Putamen (tissue), 1 donor: ENCODE results near the gene NADK.
A peak's percentile ranks its signal among the peaks of the same experiment; 100 is the strongest.

Source experiments
- DNase-seq: peaks from one replicate; pipeline ENCODE4 v3.0.0-alpha.2; 2016; ENCODE audit warnings: low spot score

The NADK gene

GRCh38 chr1:1786836-1787605 lies 8.8 kb upstream of the NADK start:
- DNase-seq: no peak

GRCh38 chr1:1785666-1786065 lies 7.4 kb upstream of the NADK start:
- no peak for DNase-seq

- DNase-seq: no peak
These were observed 6.7 kb upstream of the NADK start for GRCh38 chr1:1784933-1785332.

GRCh38 chr1:1783320-1783719 lies 5.0 kb upstream of the NADK start:
- DNase-seq: peak; percentile 70

- no peak for DNase-seq
These were observed 4.3 kb upstream of the NADK start for GRCh38 chr1:1782399-1783221.

GRCh38 chr1:1781526-1781903 lies 3.2 kb upstream of the NADK start:
- no peak for DNase-seq

GRCh38 chr1:1780598-1781525 lies 2.6 kb upstream of the NADK start:
- DNase-seq: no peak

- no peak for DNase-seq
These were observed 1.7 kb upstream of the NADK start for GRCh38 chr1:1779691-1780597.

GRCh38 chr1:1779320-1779675 lies 1.0 kb upstream of the NADK start:
- no peak for DNase-seq

GRCh38 chr1:1778663-1779319 lies 521 bp upstream of the NADK start:
- peak; percentile 56 for DNase-seq

- no peak for DNase-seq
These were observed 729 bp downstream of the NADK start for GRCh38 chr1:1777583-1777899.

GRCh38 chr1:1776672-1777582 lies 1.3 kb downstream of the NADK start:
- no peak for DNase-seq

GRCh38 chr1:1775327-1776226 lies 2.7 kb downstream of the NADK start:
- DNase-seq: no peak

GRCh38 chr1:1773874-1774273 lies 4.4 kb downstream of the NADK start:
- DNase-seq: no peak

GRCh38 chr1:1771096-1771495 lies 7.2 kb downstream of the NADK start:
- DNase-seq: no peak

GRCh38 chr1:1770102-1770501 lies 8.2 kb downstream of the NADK start:
- no peak for DNase-seq

GRCh38 chr1:1768249-1768992 lies 9.8 kb downstream of the NADK start:
- no peak for DNase-seq

GRCh38 chr1:1764876-1765470 lies 13.3 kb downstream of the NADK start:
- DNase-seq: no peak
